HepG2 (cell line): Measurements from ENCODE around the gene PHTF1. TPM values are rescaled to one million over a fixed set of nuclear protein-coding genes. Genes with fewer than 3 reads are reported as not detected.

Source experiments
- ATF3 ChIP-seq: sonication (generic); formaldehyde crosslinking; IDR thresholded peaks from 2 replicates; pipeline ENCODE4 v1.4.0; 2020; ENCODE audit warnings: missing genetic modification reagents
- CENPX ChIP-seq: sonication (generic); formaldehyde crosslinking; IDR thresholded peaks from 2 replicates; pipeline ENCODE4 v1.9.0; 2021; ENCODE audit warnings: mild to moderate bottlenecking, missing genetic modification reagents, moderate library complexity
- FOXP1 ChIP-seq, 2 experiments: fragments of 450-650 bp in 1 of 2; IDR thresholded peaks; 2 replicates each; pipeline ENCODE4 v1.6.1; 2017 to 2018; ENCODE audit warnings: antibody characterized with exemption in 1 of 2
- GLI4 ChIP-seq: sonication (generic); formaldehyde crosslinking; IDR thresholded peaks from 2 replicates; pipeline ENCODE4 v1.5.1; 2020; ENCODE audit warnings: missing genetic modification reagents, mild to moderate bottlenecking, moderate library complexity, borderline replicate concordance
- HIVEP1 ChIP-seq: sonication (generic); formaldehyde crosslinking; IDR thresholded peaks from 2 replicates; pipeline ENCODE4 v1.4.0; 2020; ENCODE audit warnings: mild to moderate bottlenecking, missing genetic modification reagents
- NR2F1 ChIP-seq, 2 experiments: fragments of 450-650 bp in 1 of 2; formaldehyde crosslinking in 1 of 2; IDR thresholded peaks; 2 replicates each; pipeline versions ENCODE4 v1.5.0 to v1.6.1; 2016 to 2020; ENCODE audit warnings: mild to moderate bottlenecking in 1 of 2, missing compliant biosample characterization in 1 of 2, missing genetic modification reagents in 1 of 2, moderate library complexity in 1 of 2
- POGZ ChIP-seq: sonication (generic); formaldehyde crosslinking; IDR thresholded peaks from 2 replicates; pipeline ENCODE4 v1.4.0; 2020; ENCODE audit warnings: mild to moderate bottlenecking, missing genetic modification reagents
- RFXAP ChIP-seq: sonication (generic); formaldehyde crosslinking; IDR thresholded peaks from 2 replicates; pipeline ENCODE4 v1.4.0; 2020; ENCODE audit warnings: missing genetic modification reagents, borderline replicate concordance
- SMYD3 ChIP-seq: sonication (generic); formaldehyde crosslinking; IDR thresholded peaks from 2 replicates; pipeline ENCODE4 v1.8.1; 2023; ENCODE audit warnings: mild to moderate bottlenecking, missing genetic modification reagents
- ZBTB37 ChIP-seq: sonication (generic); formaldehyde crosslinking; IDR thresholded peaks from 2 replicates; pipeline ENCODE4 v1.4.0; 2020; ENCODE audit warnings: mild to moderate bottlenecking, missing genetic modification reagents
- ZFY ChIP-seq: sonication (generic); formaldehyde crosslinking; IDR thresholded peaks from 2 replicates; pipeline ENCODE4 v1.4.0; 2020; ENCODE audit warnings: missing genetic modification reagents
- ZKSCAN5 ChIP-seq: sonication (generic); formaldehyde crosslinking; IDR thresholded peaks from 2 replicates; pipeline ENCODE4 v1.5.1; 2020; ENCODE audit warnings: mild to moderate bottlenecking, missing genetic modification reagents
- ZKSCAN8 ChIP-seq: IDR thresholded peaks from 2 replicates; pipeline ENCODE4 v1.6.1; 2016; ENCODE audit warnings: borderline replicate concordance, missing genetic modification reagents, missing compliant biosample characterization
- ZNF281 ChIP-seq: sonication (generic); formaldehyde crosslinking; IDR thresholded peaks from 2 replicates; pipeline ENCODE4 v1.4.0; 2020; ENCODE audit warnings: missing genetic modification reagents, borderline replicate concordance
- ZNF292 ChIP-seq: sonication (generic); formaldehyde crosslinking; IDR thresholded peaks from 2 replicates; pipeline ENCODE4 v1.8.1; 2022; ENCODE audit warnings: mild to moderate bottlenecking, low read depth, missing genetic modification reagents, borderline replicate concordance
- ZNF354B ChIP-seq: sonication (generic); formaldehyde crosslinking; IDR thresholded peaks from 2 replicates; pipeline ENCODE4 v1.8.0; 2022; ENCODE audit warnings: mild to moderate bottlenecking, missing genetic modification reagents
- ZNF558 ChIP-seq: sonication (generic); formaldehyde crosslinking; IDR thresholded peaks from 2 replicates; pipeline ENCODE4 v1.9.0; 2022; ENCODE audit warnings: mild to moderate bottlenecking, missing genetic modification reagents, borderline replicate concordance
- ZNF572 ChIP-seq: sonication (generic); formaldehyde crosslinking; IDR thresholded peaks from 2 replicates; pipeline ENCODE4 v1.5.1; 2020; ENCODE audit warnings: mild to moderate bottlenecking, missing genetic modification reagents
- ZNF616 ChIP-seq: sonication (generic); formaldehyde crosslinking; IDR thresholded peaks from 2 replicates; pipeline ENCODE4 v1.5.0; 2020; ENCODE audit warnings: low read depth, mild to moderate bottlenecking, missing genetic modification reagents
- ZNF710 ChIP-seq: sonication (generic); formaldehyde crosslinking; IDR thresholded peaks from 2 replicates; pipeline ENCODE4 v1.5.0; 2020; ENCODE audit warnings: mild to moderate bottlenecking, missing genetic modification reagents, borderline replicate concordance
- ZNF788 ChIP-seq: sonication (generic); formaldehyde crosslinking; IDR thresholded peaks from 2 replicates; pipeline ENCODE4 v1.5.0; 2020; ENCODE audit warnings: mild to moderate bottlenecking, missing genetic modification reagents, borderline replicate concordance
- ZSCAN12 ChIP-seq: sonication (generic); formaldehyde crosslinking; IDR thresholded peaks from 2 replicates; pipeline ENCODE4 v1.9.0; 2021; ENCODE audit warnings: mild to moderate bottlenecking, missing genetic modification reagents
- polyA plus RNA-seq, 8 experiments: library from polyadenylated mRNA; depleted of rRNA in 3 of 8; stranded (reverse) in 7 of 8; unstranded in 1 of 8; fragments of >200 nt; fragmentation: Illumina TruSeq in 4 of 8; extraction: Trizol in 4 of 8; gene quantifications; 2 replicates each; pipeline versions ENCODE4 v1.2.1 to v1.2.3, GENCODE V29; 2011 to 2016; ENCODE audit warnings: low read depth in 4 of 8, missing spikeins in 1 of 8, mixed read lengths in 1 of 8; ENCODE audit not compliant: insufficient read depth in 1 of 8
- total RNA-seq, 5 experiments: library from RNA; depleted of rRNA; stranded (reverse); fragments of >200 nt; fragmentation: Illumina TruSeq; extraction: Trizol; gene quantifications; 2 replicates each; pipeline ENCODE4 v1.2.3, GENCODE V29; 2016; ENCODE audit warnings: low read depth in 1 of 5

PHTF1 gene
- total and polyA plus RNA-seq, 2 of the 13 experiments (the other 11 are each of a cell fraction or from before 2014, with no cell fraction given): 5.0 to 19.7 TPM

- TF ChIP-seq ZSCAN12 (CRISPR knock-in tag): 0 out of 2 replicates have a peak, but pooled peaks have one; percentile 47
- TF ChIP-seq ZNF788 (CRISPR knock-in tag): peak; percentile 71; the same call in 1 of the 2 replicates
- TF ChIP-seq NR2F1 (CRISPR knock-in tag; IDR thresholded peaks at IDR 0.05): no peak; a peak in 1 of 4 replicates
- no peak; the same call in 1 of the 2 replicates for TF ChIP-seq ATF3 (CRISPR knock-in tag)
- TF ChIP-seq HIVEP1 (CRISPR knock-in tag): no peak; the same call in 1 of the 2 replicates
- TF ChIP-seq GLI4 (CRISPR knock-in tag): no peak
- peak; percentile 93 for TF ChIP-seq ZFY
- TF ChIP-seq ZNF281 (CRISPR knock-in tag): no peak
- TF ChIP-seq ZNF616: no peak
- no peak for TF ChIP-seq CENPX
- no peak; the same call in 1 of the 2 replicates for TF ChIP-seq ZNF710 (CRISPR knock-in tag)
- no peak for TF ChIP-seq FOXP1 (IDR thresholded peaks at IDR 0.05)
- no peak for TF ChIP-seq FOXP1 (CRISPR knock-in tag; IDR thresholded peaks at IDR 0.05)
- no peak for TF ChIP-seq ZNF354B (CRISPR knock-in tag)
- no peak for TF ChIP-seq ZNF558 (CRISPR knock-in tag)
- no peak for TF ChIP-seq ZKSCAN5
- TF ChIP-seq ZNF572 (CRISPR knock-in tag): no peak
- peak; percentile 31 for TF ChIP-seq ZNF292 (CRISPR knock-in tag)
- no peak for TF ChIP-seq SMYD3
- no peak for TF ChIP-seq ZBTB37 (CRISPR knock-in tag)
- TF ChIP-seq POGZ (CRISPR knock-in tag): peak; percentile 65; the same call in 1 of the 2 replicates
- no peak; the same call in 1 of the 2 replicates for TF ChIP-seq RFXAP (CRISPR knock-in tag)
- no peak for TF ChIP-seq ZKSCAN8
Observed at GRCh38 chr1:113759333-113760101, at the start of gene PHTF1 (continued).
